AG08396 (cell line): ENCODE results near the gene PFDN5.
"Not testable (repeated sequence)": the region's sequence is repeated elsewhere in the genome, so short reads cannot be mapped to it uniquely, and the experiment has no call there.

Source experiments
- DNase-seq: peaks from one replicate; pipeline ENCODE4 v3.0.0; 2012; ENCODE audit warnings: low spot score, mixed read lengths

PFDN5 gene

DNA sequence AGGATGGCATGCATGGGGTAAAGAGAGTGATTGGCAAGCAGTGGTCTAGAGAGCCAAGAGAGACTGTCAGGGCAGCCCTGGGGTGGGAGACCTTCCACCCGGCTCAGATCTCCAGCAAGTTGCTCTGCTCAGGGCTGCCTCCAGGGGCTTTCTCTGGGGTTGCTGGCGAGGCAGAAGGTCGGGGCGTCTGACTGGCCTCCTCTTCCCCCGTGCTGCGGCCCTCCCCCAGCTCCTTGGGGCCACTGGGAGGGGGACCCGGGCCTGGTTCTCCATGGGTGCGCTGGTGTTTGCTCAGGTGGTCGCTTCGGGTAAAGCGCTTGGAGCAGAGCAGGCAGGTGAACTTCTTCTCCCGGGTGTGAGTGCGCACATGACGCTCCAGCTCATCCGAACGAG, 32.7 kb downstream of the PFDN5 start:
- DNase-seq: no peak

DNA sequence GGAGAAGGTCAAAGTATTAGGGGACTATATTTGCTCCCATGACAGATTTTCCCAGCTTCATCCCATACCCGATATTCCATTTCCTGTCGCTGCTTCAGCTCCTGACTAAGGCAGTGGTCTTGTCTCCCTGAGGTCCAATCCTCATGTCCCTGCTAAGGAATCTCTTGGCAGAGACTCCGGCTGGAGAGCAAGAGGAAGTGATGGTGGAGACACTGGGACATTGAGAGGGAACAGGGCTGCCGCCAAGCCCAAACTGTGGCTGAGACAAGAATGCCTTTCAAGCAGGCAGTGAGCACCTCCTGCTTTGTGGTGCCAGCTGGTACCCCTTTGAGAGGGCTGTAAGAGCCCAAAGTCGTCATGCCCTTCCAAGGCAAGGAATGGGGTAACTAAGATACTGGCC, 35.3 kb downstream of the PFDN5 start:
- no peak for DNase-seq

DNA sequence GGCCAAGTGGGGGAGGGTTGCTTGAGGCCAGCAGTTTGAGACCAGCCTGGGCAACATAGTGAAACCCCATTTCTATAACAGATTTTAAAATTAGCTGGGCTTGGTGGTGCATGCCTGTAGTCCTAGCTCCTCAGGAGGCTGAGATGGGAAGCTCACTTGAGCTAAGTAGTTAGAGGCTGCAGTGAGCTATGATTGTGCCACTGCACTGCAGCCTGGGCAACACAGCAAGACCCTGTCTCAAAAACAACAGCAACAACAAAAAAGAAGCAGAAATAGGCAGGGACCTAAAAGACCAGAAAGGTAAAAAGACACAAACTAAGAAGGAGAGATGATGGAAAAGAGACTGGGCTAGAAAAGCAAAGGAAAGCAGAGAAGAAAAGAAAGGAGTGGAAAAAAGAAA, 37.0 kb downstream of the PFDN5 start:
- not testable (repeated sequence) for DNase-seq

DNA sequence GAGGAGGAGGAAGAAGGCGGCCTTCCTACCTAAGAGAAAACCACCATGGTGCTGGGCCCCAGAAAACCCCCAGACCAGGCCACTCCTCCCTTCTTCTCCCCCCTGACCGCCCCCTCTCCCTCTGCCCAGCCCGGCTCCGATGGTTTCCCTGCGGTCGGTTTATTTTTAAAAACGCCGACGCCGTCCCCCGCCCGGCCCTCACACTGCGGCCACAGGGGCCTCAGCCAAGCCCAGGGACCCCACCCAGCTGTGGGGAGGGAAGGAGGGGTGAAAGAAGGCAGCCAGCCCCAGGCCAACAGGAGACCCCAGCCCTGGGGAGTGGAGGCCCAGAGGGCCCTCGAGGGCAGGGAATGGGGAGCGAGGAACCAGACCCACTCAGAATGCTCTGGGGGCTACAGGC, 37.4 kb downstream of the PFDN5 start:
- DNase-seq: no peak

DNA sequence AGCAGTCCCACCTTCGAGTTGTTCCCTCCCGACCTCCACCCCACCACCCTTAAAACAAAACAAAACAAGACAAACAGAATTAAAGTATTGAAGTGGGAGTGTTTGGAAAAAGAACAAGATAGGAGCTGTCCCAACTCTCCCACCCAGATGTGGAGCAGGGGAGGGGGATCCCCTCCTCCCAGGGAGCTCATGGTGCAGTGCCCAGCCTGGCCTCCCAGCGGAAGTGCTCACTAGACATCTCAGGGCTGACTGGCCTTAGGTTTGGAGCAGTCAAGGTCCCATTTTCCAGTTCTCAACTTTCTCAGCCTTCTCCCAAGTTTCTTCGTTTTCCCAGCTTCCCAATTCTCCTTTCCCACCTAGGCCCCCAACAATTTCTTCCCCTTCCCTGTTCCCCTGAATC, 37.9 kb downstream of the PFDN5 start:
- no peak for DNase-seq

DNA sequence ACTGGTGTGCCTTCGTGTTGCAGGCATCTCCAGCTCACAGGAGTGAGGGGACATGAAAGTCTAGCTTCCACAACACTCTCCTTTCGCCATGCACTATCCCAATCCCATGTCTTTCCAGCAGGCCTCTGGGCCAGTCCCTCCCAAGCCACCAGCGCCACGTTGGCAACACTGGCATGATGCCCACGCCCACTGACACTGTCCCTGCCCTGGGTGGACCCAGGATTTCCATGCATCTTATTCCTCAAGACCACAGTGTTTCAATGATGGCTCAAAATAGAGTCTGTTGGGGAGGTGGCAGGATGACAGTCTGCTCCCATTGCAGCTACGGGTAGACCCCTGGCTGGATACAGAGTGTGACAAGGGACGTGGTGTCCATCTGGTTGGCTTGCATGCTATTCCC, 38.5 kb downstream of the PFDN5 start:
- no peak for DNase-seq

DNA sequence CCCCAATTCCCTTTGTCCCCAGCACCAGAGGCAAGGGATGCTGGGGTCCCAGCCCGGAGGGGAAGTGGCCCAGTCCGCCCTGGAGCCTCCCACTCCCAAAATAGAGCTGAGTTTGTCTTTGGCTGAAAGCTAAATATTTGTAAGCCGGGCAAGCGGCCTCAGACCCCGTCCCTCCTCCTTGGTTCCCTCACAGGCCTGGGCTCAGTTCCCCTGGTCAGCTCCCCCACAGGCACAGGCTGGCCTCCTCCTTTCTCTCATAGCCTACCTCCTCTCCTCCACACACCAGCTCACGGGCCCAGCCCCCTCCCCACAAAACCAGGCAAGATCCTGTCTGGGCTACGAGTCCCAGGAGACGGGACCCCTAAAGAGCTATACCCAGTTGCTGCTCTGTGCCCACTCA, 39.5 kb downstream of the PFDN5 start:
- no peak for DNase-seq

DNA sequence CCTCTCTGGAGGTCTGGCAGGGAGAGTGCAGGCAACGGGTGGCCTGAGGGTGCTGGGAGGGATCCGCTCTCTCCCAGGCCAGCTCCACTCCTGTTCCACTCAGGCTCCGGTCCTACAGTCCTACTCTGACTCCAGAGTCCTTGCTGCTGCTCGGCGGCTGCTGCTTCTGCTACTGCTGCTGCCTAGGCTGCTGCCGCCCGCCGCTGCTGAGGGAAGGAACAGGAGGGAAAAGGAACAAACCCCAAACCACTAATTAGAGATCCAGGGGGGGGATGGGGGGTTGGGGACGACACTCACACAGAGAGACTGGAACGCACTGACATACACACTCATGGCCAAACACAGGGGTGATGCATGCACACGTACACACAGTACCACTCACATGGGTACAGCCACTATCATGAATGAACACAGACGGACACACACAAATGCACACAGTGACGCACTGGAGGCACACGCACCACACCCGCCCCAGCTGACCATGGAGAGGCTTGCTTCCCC, 40.9 kb downstream of the PFDN5 start, which contains the start of gene SP7:
SP7 (minus strand) TSS at position 174 of the 501 bp plus-strand sequence. CDS start 708 bp downstream, outside the sequence.
- no peak for DNase-seq

DNA sequence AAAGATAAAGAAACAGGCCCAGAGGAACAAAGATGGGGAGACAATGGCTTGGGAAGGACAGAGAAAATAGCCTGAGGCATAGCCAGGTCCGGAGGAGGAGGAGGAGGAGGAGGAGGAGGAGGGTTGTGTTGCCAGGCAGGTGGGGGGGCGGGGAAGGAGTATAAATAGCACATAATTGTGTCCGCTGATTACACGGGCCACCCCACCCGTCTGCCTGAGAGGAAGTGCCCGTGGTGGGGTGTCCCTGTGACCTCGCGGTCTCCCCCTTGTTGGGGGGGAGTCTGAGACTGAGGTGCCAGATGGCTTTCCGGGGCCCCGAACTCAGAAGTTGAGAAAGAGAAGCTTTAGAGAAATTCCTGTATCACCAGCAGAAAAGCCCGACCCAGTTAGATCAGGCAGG, 42.7 kb downstream of the PFDN5 start:
- DNase-seq: no peak

DNA sequence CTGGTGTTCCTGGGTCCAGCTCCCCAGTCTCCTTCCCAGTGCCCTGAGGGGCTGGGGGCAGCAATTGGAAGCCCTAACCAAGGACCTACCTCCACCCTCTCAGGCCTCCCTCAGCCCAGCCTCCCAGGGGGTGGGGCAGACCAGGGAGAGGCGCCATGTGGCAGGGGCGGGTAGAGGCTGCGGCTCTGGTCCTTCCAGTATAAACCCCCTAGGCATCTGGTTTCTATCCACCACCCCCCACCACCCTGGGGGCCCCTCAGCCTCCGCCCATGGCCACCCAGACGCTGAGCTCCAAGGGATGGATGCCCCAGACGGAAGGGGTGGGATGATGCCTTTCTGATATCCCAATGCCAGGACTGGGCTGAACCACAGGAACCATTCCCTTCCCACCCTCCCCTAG, 43.6 kb downstream of the PFDN5 start:
- DNase-seq: no peak

DNA sequence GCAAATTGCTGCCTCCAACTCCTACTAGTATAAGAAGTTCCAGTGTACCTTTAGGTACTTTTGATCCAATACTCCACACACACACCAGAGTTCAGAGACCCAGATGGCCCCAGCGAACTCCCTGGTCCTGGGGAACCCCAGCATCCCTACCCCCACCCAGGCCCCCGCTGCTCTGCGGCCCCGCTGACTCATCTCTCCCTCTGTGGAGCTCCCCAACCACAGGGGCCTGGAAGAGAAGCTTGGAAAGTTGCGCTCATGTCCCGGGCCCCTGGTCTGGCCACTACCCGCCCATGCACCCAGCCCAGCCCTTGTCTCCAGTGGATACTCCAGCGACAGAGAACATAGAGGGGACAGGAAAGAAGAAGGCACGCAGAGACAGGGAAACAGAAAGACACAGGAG, 45.1 kb downstream of the PFDN5 start:
- DNase-seq: no peak

DNA sequence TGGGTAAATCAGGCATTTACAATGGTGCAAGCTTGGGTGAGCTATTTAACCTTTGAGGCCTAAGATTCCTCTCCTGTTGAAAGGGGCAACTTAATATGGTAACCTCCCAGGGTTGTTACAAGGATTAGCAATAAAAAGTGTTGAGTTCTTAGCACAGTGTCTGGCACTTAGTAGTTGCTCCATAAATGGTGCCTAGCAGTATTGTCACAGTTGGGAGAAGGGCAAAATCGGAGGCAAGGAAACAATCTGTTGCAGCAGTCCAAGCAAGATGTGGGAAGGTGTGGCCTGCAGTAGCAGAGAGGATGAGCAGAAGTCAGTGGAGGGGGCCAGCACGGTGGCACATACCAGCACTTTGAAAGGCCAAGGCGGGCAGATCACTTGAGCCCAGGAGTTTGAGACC, 48.1 kb downstream of the PFDN5 start:
- no peak for DNase-seq

DNA sequence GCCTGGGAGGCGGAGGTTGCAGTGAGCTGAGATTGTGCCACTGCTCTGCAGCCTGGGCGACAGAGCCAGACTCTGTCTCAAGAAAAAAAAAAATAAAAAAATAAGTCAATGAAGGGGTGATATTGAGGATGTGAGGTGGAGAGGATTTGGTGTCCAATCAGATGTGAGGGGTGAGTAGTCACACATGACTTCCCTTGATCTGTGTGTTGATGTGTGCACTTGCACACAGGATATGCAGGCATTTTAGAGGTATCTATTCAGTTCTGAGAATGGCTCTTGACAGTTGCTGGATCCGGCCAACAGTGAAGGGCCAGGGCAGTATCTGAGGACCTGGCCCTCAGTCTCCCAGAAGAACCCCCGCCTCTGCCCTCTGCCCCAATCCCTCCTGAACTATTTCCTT, 48.6 kb downstream of the PFDN5 start:
- no peak for DNase-seq

DNA sequence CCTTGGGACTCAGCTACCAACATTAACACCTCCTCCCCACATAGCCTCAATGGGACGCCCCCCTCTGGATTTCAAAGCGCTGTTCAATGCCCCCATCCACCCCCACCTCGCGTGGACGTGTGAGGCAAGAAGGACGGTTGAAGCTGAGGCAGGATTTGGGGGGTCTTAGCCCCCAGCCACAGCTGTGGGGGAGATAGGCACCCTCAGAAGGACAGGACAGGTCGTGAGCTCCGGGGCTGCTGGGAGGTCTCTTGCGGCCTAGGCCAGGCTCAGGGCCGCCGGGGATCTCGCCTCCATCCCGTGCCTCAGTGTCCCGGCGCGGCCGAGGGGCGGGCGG, 49.1 kb downstream of the PFDN5 start:
- no peak for DNase-seq

DNA sequence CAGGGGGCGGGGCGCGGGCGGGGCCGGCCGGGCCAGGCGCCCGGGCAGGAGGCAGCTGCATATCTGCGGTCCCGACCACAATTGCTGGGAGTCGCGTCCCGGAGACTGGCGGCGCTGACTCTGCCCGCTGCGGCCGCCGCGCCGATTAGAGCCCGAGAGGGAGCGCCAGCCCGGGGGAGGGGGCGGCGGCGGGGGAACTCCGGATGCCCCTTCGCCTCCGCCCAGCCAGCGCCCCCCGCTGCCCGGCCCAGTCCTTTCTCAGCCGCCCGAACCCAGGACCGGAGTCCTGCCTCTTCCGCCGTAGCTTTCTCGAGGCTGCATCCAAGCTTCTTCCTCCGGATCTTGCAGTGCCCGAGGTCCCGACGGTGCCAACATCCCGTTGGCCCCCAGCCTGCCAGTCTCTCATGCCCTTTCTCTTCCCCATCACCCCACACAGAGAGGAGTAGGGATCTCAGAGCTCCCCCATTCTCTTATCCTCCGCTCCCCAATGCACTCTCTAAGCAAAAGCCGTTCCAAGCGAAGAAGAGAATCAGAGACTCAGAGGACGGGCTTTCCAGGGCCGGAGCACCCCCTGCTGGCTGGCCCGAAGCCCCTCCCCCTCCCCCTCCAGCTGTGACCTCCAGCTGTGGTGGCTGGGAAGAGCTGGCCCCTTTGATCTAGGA, 49.6 kb downstream of the PFDN5 start:
- DNase-seq: peak; percentile 89

DNA sequence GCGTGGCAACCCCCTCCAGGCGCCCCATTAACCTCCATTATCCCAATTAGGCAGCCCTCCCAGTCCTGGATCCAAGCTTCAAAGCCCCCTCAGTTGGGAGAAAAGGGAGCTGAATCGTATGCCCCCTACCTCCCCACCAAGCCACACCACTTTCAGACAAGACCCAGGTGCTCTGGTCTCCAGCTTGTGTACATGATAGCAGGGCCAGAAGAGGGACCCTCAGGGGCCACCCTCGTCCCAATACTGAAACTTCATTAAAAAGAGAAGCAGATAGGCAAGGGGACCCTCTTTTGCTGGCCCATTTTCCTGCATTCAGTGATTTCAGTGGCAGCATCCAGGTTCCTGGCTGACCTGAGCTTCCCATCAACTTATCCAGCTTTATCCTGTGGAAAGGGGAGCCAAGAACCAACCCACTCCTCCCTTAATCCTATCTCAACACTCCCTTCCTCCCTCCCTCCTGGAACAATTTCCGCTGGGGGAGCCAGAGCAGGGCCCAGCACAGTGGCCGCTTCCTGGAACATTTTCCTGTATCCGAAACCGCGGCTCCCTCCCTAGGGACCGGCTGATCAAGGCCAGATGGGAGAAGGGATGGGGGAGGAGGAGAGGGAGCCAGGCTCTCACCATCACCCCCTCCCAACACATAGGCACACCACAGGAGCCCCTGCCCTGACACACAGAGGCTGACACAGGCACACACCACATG, 50.3 kb downstream of the PFDN5 start:
- DNase-seq: no peak

DNA sequence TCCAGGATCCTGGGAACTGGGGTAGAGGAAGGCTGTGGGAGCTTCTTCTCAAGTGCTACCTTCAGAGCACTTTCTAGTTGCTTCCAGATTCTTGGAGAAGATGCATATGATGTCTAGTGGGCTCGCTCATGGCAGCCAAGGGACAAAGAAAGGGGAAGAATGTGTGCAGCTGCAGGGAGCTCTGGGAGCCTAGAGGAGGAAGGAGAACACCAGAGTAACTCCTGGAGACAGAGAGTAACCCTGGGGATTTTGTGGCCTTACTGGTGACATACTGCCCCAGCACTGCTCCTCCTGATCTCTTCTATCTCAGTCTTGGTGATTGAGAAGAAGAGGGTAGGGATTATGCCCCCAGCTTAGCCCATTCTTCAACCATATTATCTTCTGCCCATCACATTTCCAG, 51.1 kb downstream of the PFDN5 start:
- DNase-seq: no peak

DNA sequence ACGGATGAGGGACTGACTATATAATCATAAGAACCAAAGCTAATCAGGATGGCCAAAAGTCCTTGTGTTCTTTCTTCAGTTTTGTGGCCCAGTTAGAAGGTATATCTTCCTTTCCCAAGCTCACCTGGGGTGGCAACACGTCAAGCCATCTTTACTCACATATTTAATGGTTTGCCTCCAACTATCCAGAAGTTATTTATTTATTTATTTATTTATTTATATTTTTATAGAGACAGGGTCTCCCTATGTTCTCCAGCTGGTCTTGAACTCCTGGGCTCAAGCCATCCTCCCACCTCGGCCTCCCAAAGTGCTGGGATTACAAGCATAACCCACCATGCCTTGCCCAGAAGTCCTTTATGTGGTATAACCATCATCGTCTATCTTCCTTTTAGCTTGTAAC, 52.6 kb downstream of the PFDN5 start:
- no peak for DNase-seq
